ENCODE data around the gene RHCG.

GRCh38 chr15:89539027-89539426 is 42.6 kb upstream of the RHCG start:
- TF ChIP-seq GATA2 (IDR thresholded peaks at IDR 0.05; ENCODE audit: low read depth, low read length), result no peak
- no peak for TF ChIP-seq GATA3 (IDR thresholded peaks at IDR 0.05; ENCODE audit: low read depth, low read length)
